Activated T-helper 17 cell treated with anti-CD3 and anti-CD28 coated beads, Interleukin-2, amount 50 U/mL, for 72 hours (primary cell): ENCODE data around the gene SOS2. TPM values are rescaled to one million over a fixed set of nuclear protein-coding genes. Genes with fewer than 3 reads are reported as not detected.
A peak's percentile ranks its signal among the peaks of the same experiment; 100 is the strongest.

ENCODE experiments used
- ATAC-seq: fragments of 150-1000 bp; cut with Tn5 transposase; replicated peaks from 2 replicates; pipeline ENCODE4 v1.10.0; 2021; ENCODE audit warnings: mild to moderate bottlenecking, moderate library complexity
- H3K27ac Mint-ChIP-seq: one replicate; pipeline ENCODE4 v1.8.0; 2022; ENCODE audit warnings: mixed read lengths
- H3K27me3 Mint-ChIP-seq: one replicate; pipeline ENCODE4 v1.8.0; 2022; ENCODE audit warnings: mixed read lengths
- H3K36me3 Mint-ChIP-seq: one replicate; pipeline ENCODE4 v1.8.0; 2022; ENCODE audit warnings: low read depth, mild to moderate bottlenecking, mixed read lengths
- H3K4me1 Mint-ChIP-seq: one replicate; pipeline ENCODE4 v1.8.0; 2022; ENCODE audit warnings: mixed read lengths
- H3K4me3 Mint-ChIP-seq: one replicate; pipeline ENCODE4 v1.8.0; 2022; ENCODE audit warnings: mild to moderate bottlenecking, mixed read lengths
- H3K9me3 Mint-ChIP-seq: one replicate; pipeline ENCODE4 v1.8.0; 2022; ENCODE audit warnings: mixed read lengths
- total RNA-seq, 2 donors: library from RNA; stranded (reverse); gene quantifications; one replicate each; pipeline ENCODE4 v1.2.3, GENCODE V29; 2022

Gene SOS2
- total RNA-seq, 2 donors from 2014 or later = 16.4 to 37.6 TPM

GRCh38 chr14:50072395-50072794, 159.0 kb downstream of the SOS2 start:
- Mint-ChIP-seq H3K4me3 (no peak overlapping the region), H3K36me3 (peaks cover 9% of the 10 kb centered on the region), H3K4me1 (peaks cover 30% of the 10 kb centered on the region)

GRCh38 chr14:50070840-50071548, 160.4 kb downstream of the SOS2 start:
- Mint-ChIP-seq H3K36me3 (peaks cover 10% of the 10 kb centered on the region), H3K27me3 (no peaks in the 10 kb centered on the region), H3K4me1 (peaks cover 35% of the 10 kb centered on the region), H3K27ac (no peak overlapping the region), H3K9me3 (no peaks in the 10 kb centered on the region), H3K4me3 (no peak overlapping the region)
- ATAC-seq = no peak

More at GRCh38 chr14:50072395-50072794, 159.0 kb downstream of the SOS2 start:
- H3K9me3 Mint-ChIP-seq = no peaks in the 10 kb centered on the region
- no peak overlapping the region for H3K27ac Mint-ChIP-seq
- H3K27me3 Mint-ChIP-seq = no peaks in the 10 kb centered on the region
- ATAC-seq = no peak

- H3K9me3 Mint-ChIP-seq = no peaks in the 10 kb centered on the region
- H3K27ac Mint-ChIP-seq = no peak overlapping the region
- ATAC-seq = peak; percentile 28
- H3K4me3 Mint-ChIP-seq = no peak overlapping the region
- peaks cover 10% of the 10 kb centered on the region for H3K36me3 Mint-ChIP-seq
- H3K27me3 Mint-ChIP-seq = no peaks in the 10 kb centered on the region
- peaks cover 40% of the 10 kb centered on the region for H3K4me1 Mint-ChIP-seq
These were observed 161.1 kb downstream of the SOS2 start for GRCh38 chr14:50070230-50070629.

- ATAC-seq = no peak
- Mint-ChIP-seq H3K4me3 (no peak overlapping the region), H3K27ac (no peak overlapping the region), H3K36me3 (peaks cover 10% of the 10 kb centered on the region), H3K9me3 (no peaks in the 10 kb centered on the region), H3K27me3 (no peaks in the 10 kb centered on the region), H3K4me1 (peaks cover 43% of the 10 kb centered on the region)
These were observed 162.1 kb downstream of the SOS2 start for GRCh38 chr14:50069325-50069724.

- Mint-ChIP-seq H3K27ac (no peak overlapping the region), H3K27me3 (no peaks in the 10 kb centered on the region), H3K4me1 (peaks cover 49% of the 10 kb centered on the region), H3K4me3 (no peak overlapping the region), H3K9me3 (no peaks in the 10 kb centered on the region), H3K36me3 (peaks cover 10% of the 10 kb centered on the region)
- no peak for ATAC-seq
These were observed 162.9 kb downstream of the SOS2 start for GRCh38 chr14:50068496-50068895.

GRCh38 chr14:50067723-50068495, 163.5 kb downstream of the SOS2 start:
- Mint-ChIP-seq H3K4me3 (peak overlapping the region; percentile 93), H3K4me1 (peaks cover 53% of the 10 kb centered on the region), H3K36me3 (peaks cover 15% of the 10 kb centered on the region), H3K27ac (peak overlapping the region; percentile 99), H3K9me3 (no peaks in the 10 kb centered on the region), H3K27me3 (no peaks in the 10 kb centered on the region)
- peak; percentile 40 for ATAC-seq

Other genes with a start within 250 kb of the SOS2 start
- gene VCPKMT, start 115.0 kb downstream of the SOS2 start, total RNA-seq = 10 to 100 TPM in 1 of 2 donors, 1 to 10 TPM in 1; 8.2 to 11.4 TPM
- gene L2HGDH, start 80.7 kb upstream of the SOS2 start, total RNA-seq = 10 to 100 TPM; 13.0 to 14.1 TPM
- gene DMAC2L, start 80.7 kb upstream of the SOS2 start, total RNA-seq = 10 to 100 TPM; 11.8 to 13.2 TPM
- 10 to 100 TPM in 1 of 2 donors, 1 to 10 TPM in 1; 3.6 to 10.2 TPM for gene CDKL1, start 165.3 kb upstream of the SOS2 start, total RNA-seq